IMR-90 (cell line): Measurements from ENCODE around the gene NTM. TPM values are rescaled to one million over a fixed set of nuclear protein-coding genes. Genes with fewer than 3 reads are reported as not detected.

Experiments used
- microRNA-seq, 2 experiments: library from miRNA; stranded (forward) in 1 of 2; unstranded in 1 of 2; fragments of 10-50 nt in 1 of 2; fragments of <30 nt in 1 of 2; gene quantifications in 1 of 2; microRNA quantifications in 1 of 2; one replicate each; pipeline versions ENCODE3 to v1.1.0; 2013 to 2020; ENCODE audit not compliant: insufficient read depth in 1 of 2, insufficient read length in 1 of 2, unreplicated experiment in 1 of 2
- polyA plus RNA-seq, 3 experiments: library from polyadenylated mRNA; depleted of rRNA; stranded (reverse); fragments of >200 nt; gene quantifications; 2 replicates each; pipeline ENCODE4 v1.2.3, GENCODE V29; 2012; ENCODE audit warnings: low replicate concordance in 1 of 3
- small RNA-seq, 5 experiments: library from RNA; depleted of rRNA; stranded (forward); fragments of <200 nt; gene quantifications; one replicate each; pipeline ENCODE3, GENCODE V24; 2012
- total RNA-seq: library from RNA; depleted of rRNA; stranded (reverse); fragments of >200 nt; gene quantifications from 2 replicates; pipeline ENCODE4 v1.2.3, GENCODE V29; 2012

The NTM gene
- total and polyA plus RNA-seq, 2 of the 4 experiments (the other 2 are of a cell fraction): 19.5 to 25.5 TPM

Small RNAs within 50 kb of the gene (microRNA-seq; reads per million reads assigned to microRNA genes)
- gene RNU6ATAC12P (ENCODE audit: insufficient read depth, insufficient read length): not detected

Small RNAs within 50 kb of the gene (small RNA-seq; reads per million reads assigned to genes)
- gene RNU6ATAC12P: 0 reads per million in 5 experiments
